ENCODE results near the gene CASTOR1.

The CASTOR1 gene

GRCh38 chr22:30301995-30302809, 12.9 kb upstream of the CASTOR1 start:
- DNase-seq (ENCODE audit: low read depth in 3 of 3, low spot score in 1 of 3), result no peak

- DNase-seq (ENCODE audit: low read depth in 3 of 3, low spot score in 1 of 3), result no peak
Observed at GRCh38 chr22:30299322-30299721, 10.0 kb upstream of the CASTOR1 start.

GRCh38 chr22:30297991-30298701, 8.8 kb upstream of the CASTOR1 start:
- DNase-seq (ENCODE audit: low read depth in 3 of 3, low spot score in 1 of 3), result no peak

DNA sequence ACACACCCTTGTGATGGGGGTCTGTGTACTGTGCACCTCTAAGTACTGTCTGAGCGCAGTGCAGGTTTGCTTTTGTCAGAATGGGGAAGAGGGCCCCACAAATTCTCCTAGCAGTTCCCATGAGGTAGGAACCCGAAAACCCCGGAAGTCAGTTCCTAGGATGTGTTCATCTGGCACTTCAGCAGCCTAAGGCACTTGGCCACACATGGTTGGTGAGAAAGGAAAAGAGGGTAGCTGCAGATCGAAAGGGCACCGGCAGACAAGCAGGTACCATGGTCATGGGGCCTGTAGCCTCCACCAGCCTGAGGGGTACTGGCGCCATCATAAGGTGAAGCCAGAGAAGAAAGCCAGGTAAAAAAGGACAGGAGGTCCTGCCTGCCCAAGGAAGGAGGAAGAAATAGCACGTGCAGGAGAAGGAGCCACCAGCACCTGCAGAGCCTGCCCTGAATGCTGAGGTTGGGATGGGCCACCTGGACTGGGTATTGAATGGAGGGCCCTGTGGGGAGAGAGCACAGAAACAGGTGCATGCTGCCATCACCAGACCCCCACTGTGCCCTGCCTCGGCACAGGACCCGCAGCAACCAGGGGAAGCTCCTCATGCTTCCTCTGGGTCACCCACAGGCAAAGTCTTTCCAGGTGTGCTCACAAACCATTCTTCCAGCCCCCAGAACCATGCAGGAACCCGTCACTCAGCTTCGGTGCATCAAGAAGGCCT, 8.1 kb upstream of the CASTOR1 start:
- DNase-seq (ENCODE audit: low read depth in 3 of 3, low spot score in 1 of 3), result no peak

DNA sequence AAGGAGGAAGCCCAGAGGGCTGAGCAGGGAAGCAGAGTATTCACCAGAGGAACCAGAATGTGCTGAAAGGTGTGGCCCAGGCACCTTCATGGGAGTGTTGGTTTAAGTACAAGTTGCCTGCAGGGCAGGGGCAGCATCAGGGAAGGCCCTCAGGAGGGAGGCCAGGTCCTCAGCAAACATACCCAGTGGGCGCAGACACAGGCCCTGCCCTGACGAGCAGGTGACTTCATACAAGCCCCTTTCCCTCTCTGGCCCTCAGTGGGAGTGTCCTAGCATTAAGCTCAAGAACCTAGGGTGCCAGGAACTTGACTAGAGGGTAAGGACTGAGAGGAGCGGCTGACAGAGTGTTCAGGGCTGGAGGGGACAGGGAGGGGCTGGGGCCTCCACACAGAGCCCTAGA, 7.5 kb upstream of the CASTOR1 start:
- DNase-seq (ENCODE audit: low read depth in 3 of 3, low spot score in 1 of 3), result no peak

DNA sequence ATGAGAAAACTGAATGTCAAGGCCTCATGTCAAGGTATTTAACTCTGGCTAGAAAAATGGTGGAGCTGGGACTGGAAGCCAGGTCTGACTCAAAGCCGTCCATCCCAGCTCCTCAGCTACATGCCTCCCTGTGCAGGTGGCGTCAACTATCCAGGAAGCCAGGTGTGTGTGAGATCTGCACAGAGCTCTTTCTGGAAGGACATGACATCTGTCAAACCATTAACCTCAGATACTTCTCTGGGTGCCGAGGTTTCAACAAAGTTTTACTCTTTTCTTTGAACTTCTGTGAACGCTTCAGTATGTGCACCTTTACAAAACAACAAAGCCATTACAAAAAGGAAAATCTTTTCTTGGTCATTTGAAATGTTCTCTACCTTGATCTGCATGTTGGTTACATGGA, 7.0 kb upstream of the CASTOR1 start:
- DNase-seq (ENCODE audit: low read depth in 3 of 3, low spot score in 1 of 3), result no peak

- DNase-seq (ENCODE audit: low read depth in 3 of 3, low spot score in 1 of 3), result no peak
Observed at GRCh38 chr22:30295576-30295975, 6.3 kb upstream of the CASTOR1 start.

GRCh38 chr22:30294830-30295229, 5.5 kb upstream of the CASTOR1 start:
- DNase-seq (ENCODE audit: low read depth in 3 of 3, low spot score in 1 of 3), result no peak

DNA sequence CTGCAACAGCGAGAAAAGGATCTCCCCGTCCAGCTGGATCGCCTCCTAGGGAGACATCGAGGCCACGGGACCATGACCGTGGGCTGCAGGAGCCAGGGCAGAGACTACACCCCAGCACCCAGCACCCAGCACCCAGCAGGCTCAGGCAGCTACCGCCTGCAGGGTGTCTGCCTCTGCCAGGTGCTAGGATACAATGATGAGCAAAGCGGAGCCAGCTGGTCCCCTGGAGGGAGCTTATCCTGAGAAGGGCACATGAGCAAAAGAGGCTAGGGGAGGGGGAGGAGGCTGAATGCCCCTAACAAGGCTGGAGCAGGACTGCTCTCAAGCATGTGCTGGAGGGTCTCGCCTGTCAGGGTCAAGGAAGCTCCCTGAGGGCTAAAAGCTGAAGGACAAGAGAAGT, 4.8 kb upstream of the CASTOR1 start:
- DNase-seq (ENCODE audit: low read depth in 3 of 3, low spot score in 1 of 3), result no peak

DNA sequence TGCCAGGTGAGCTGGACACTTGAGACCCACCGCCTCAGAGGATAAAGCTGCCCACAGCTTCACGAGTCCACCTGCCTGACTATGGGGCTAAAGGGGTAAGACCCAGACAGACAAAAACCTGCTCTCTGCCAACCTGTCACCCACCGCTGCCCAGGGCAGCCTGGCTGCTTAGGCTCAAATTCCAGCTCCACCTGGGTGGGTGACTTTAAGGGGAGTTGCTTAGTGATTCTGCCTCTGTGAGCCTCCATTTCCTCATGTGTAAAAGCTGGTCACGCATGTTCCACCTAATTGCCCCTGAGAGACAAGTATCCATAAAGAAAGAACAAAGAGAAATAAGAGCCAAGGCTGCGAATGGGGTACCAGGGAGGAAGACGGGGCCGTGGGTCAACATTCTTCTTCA, 3.7 kb upstream of the CASTOR1 start:
- DNase-seq (ENCODE audit: low read depth in 3 of 3, low spot score in 1 of 3), result no peak

GRCh38 chr22:30292069-30292970, 3.0 kb upstream of the CASTOR1 start:
- no peak for DNase-seq (ENCODE audit: low read depth in 3 of 3, low spot score in 1 of 3)

DNA sequence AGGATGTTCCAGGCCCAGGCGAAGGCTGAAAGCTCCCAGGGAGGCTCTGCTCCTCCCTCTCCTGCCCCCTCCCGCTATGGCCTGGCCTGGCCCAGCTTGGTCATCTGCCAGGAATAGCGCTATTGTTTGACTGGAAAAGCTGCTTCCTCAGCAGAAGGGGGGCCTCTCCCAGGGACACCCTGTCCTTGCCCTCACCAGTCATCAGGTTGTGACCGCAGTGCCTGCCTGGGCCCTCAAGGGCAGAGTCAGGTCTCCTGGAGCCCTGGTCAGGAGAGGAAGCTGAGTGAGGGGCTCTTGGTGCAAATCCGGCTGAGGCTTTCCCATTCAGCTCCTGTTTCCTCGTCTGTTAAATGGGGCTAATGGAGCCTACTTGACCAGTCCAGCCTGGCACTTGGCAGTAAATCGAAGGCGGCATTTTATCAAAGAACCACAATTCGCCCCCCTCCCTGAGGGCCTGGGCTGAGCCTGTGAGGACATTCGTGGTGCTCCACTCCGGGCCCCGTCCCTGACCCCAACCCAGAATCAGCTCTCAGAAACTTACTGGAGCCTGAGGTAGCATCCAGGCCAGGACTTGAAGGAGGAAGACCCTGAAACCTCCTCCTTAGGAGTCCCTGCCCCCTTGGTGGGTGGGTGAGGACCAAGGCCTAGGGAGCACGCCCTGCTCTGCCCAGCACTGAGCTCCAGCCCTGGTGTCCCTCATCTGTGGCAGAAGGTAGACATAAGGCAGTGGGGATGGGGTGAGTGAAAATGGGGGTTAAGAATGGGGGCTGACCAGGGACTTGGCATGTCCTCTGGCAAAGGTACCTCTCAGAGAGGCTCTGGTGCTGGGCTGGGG, 2.0 kb upstream of the CASTOR1 start:
- no peak for DNase-seq (ENCODE audit: low read depth in 3 of 3, low spot score in 1 of 3)

- no peak for DNase-seq (ENCODE audit: low read depth in 3 of 3, low spot score in 1 of 3)
Observed at GRCh38 chr22:30290342-30291057, 1.2 kb upstream of the CASTOR1 start.

GRCh38 chr22:30289980-30290313, 642 bp upstream of the CASTOR1 start:
- no peak for DNase-seq (ENCODE audit: low read depth in 3 of 3, low spot score in 1 of 3)

- no peak for DNase-seq (ENCODE audit: low read depth in 3 of 3, low spot score in 1 of 3)
Observed at GRCh38 chr22:30288419-30289140, 725 bp downstream of the CASTOR1 start.

- peak; percentile 78 to 83 (median 81) for DNase-seq (ENCODE audit: low read depth in 3 of 3, low spot score in 1 of 3)
Observed at GRCh38 chr22:30287648-30288418, 1.5 kb downstream of the CASTOR1 start.

DNA sequence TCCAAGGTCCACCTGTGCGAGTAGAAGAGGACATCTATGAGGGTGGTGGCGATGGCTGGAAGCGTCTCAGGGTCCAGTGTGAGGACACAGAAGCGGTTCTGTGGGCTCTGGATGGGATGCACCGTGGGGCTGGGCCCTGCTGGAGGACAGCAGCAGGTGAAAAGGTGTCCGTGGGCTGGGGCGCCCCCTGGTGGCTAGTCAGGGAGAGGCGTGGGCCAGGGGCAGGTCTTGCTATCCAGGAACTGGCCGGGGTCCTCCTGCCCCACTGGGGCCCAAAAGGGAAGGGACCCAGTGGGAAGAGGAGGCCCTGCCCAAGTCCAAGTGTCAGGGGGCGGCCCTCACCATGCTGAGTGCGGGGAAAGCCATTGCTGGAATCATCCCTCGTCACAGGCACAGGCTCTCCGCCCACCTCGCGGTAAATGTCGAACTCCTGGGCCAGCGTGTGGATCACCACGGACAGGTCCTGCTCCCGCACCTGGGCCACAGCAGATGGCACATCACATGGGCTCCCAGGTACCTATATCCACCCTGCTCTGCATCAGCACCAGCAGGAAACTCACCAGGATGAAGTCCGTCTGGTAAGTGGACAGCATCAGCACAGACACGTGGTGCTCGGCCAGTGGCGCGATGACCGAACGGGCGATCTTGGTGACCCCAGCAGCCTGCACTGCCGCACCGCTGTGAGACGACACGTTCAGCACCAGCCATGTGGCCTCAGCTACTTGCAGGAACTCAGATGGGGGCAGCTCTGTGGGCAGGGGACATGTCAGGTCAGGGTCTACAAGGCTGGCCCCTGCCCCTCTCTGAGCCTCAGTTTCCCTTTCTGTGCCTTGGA, 2.3 kb downstream of the CASTOR1 start:
- peak; percentile 68 to 92 (median 79) for DNase-seq (ENCODE audit: low read depth in 3 of 3, low spot score in 1 of 3)
